GM21723 (cell line): ENCODE measurements around the gene DSE.

ENCODE experiments used
- ATAC-seq: cut with Tn5 transposase; IDR thresholded peaks from one replicate; pipeline ENCODE4 v1.9.1; 2021; ENCODE audit warnings: mild to moderate bottlenecking, moderate library complexity; ENCODE audit not compliant: unreplicated experiment

DSE gene

GRCh38 chr6:116409756-116410155 is 39.0 kb downstream of the DSE start:
- ATAC-seq, result peak; percentile 82

GRCh38 chr6:116411284-116411623 is 40.5 kb downstream of the DSE start:
- ATAC-seq, result no peak

GRCh38 chr6:116412270-116412669 is 41.5 kb downstream of the DSE start:
- ATAC-seq, result no peak

GRCh38 chr6:116413357-116413756 is 42.6 kb downstream of the DSE start:
- ATAC-seq, result no peak

- ATAC-seq, result no peak
Measured at GRCh38 chr6:116417661-116418060, 46.9 kb downstream of the DSE start.

- no peak for ATAC-seq
Measured at GRCh38 chr6:116419069-116419786, 48.5 kb downstream of the DSE start.

- no peak for ATAC-seq
Measured at GRCh38 chr6:116420341-116420740, 49.6 kb downstream of the DSE start.

- ATAC-seq, result no peak
Measured at GRCh38 chr6:116422238-116422637, 51.5 kb downstream of the DSE start.

GRCh38 chr6:116424001-116424400 is 53.3 kb downstream of the DSE start:
- ATAC-seq, result no peak

DNA sequence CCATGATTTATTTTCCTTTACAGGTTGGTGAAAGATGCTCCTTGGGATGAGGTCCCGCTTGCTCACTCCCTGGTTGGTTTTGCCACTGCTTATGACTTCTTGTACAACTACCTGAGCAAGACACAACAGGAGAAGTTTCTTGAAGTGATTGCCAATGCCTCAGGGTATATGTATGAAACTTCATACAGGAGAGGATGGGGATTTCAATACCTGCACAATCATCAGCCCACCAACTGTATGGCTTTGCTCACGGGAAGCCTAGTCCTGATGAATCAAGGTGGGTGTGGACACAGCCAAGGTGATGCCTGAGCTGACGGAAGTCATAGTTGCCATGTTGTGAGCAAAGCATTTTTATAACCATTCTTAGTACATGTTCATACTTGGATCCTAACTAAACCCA is 55.8 kb downstream of the DSE start:
- ATAC-seq, result no peak

- ATAC-seq, result no peak
Measured at GRCh38 chr6:116429111-116429510, 58.4 kb downstream of the DSE start.

- ATAC-seq, result no peak
Measured at GRCh38 chr6:116430860-116431259, 60.1 kb downstream of the DSE start.

GRCh38 chr6:116431964-116432595 is 61.3 kb downstream of the DSE start:
- no peak for ATAC-seq

DNA sequence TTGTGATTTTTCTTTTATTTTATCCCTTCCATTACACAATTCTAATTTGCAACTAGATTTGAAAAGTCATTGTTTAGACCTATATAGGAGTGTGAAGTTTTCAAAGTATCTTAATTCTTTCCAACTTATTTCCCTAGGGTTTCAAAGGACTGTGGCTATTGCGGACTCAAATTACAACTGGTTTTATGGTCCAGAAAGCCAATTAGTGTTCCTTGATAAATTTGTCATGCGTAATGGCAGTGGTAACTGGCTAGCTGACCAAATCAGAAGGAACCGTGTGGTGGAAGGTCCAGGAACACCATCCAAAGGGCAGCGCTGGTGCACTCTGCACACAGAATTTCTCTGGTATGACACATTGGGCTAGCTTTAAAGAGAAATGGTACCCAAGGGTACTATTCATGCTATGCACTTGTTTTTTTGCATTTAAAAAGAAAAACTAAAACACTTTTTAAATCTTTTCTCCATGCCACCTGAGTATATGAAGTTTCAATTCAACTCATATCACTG is 62.5 kb downstream of the DSE start:
- ATAC-seq, result no peak

DNA sequence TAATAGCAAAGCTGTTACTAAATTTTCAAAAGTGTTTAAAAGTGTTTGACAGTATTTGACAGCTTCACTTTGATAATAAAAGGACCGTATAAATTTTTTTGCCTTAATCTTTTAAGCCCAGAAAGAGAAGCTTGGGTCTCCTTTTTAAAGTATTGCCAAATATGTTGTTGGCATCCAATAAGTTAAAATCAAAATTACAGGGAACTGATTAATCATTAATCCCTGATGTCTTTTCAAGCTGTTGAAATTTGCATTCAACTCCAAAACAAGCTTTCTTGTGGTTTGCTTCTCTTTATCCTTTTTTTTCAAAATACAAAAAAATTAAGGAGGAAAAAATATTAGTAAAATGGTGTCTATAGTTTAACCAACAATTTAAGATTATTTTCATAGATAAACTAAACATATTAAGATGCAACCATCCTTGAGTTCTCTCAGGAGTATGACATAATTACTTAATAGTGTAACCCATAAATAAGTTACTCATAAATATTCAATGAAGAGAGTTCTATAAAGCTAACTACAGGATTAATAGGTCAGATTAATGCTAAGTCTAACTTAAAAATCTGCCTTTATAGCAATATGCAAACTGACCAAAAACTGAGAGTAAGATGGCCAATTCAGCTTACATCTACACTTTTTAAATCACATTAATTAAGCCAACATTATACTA is 63.4 kb downstream of the DSE start:
- no peak for ATAC-seq

- no peak for ATAC-seq
Measured at GRCh38 chr6:116436586-116436985, 65.8 kb downstream of the DSE start.

GRCh38 chr6:116437656-116438055 is 66.9 kb downstream of the DSE start:
- ATAC-seq, result no peak

DNA sequence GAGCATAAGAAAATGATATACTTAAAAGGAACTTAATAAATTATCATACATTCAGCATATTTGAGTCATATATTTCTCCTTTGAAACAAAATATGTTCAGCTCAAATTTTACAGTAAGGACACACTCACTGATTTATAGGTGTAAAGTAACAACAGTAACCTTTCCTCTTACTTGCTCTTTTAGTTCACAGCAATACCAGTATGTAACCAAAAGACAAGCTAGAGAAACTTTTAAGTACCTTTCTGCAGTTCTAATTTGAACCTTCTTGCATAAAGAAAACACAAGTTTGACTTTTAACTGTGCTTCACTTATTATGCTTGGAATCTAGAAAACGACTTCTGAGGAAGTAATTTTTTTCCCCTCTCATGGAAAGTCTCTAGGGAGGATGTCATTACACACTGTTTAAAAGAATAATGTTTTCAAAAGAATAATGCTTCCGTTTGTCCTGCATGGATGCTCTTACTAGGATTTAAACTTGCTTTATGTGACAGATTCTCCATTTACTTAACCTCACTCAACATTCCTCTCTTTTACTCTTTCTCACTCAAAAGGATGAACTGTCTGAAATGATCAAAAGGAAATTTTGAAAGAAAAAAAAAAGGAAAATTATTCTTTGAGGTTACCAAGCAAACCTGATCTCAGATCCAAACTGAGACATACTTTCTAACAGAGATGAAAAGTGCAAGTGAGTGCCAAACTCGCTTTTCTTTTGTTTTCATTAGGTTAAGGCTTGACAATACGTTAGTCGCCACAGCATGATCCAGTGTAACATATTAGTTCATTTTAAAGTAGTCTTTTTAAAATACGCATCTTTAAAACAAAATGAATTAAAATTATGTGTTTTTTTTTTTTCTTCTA is 68.1 kb downstream of the DSE start:
- no peak for ATAC-seq

GRCh38 chr6:116439522-116440051 is 68.8 kb downstream of the DSE start:
- no peak for ATAC-seq

- ATAC-seq, result no peak
Measured at GRCh38 chr6:116443105-116443504, 72.4 kb downstream of the DSE start.

DNA sequence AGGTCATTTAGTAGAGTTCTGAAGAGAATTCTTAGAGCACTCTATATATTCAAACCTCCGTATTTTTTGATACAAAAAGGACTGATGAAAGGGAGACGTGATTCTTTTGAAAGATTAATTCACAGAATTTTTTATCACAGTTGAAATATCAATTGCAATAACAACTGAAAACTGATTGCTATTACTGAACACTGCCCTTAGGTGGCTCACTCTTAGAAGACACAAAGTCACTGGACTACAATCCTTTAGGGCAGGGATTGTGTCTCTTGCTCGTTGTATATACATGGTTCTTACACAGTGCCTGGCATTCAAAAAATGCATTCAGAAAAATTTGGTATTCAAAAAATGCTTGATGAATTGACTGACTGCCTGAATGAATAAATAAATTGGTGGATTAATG is 73.3 kb downstream of the DSE start:
- ATAC-seq, result peak; percentile 71
